ENCODE results near the gene SRMS. TPM values are rescaled to one million over a fixed set of nuclear protein-coding genes. Genes with fewer than 3 reads are reported as not detected.

Gene SRMS
- total and polyA plus RNA-seq, 2 donors (not counting 3 experiments of a cell fraction or from before 2014, with no cell fraction given), result not detected

- H3K4me1 ChIP-seq (ENCODE audit: control insufficient read depth, extremely low read depth, insufficient read depth, low read length), result no peaks in the 10 kb centered on the region
- FAIRE-seq (no peak), DNase-seq (ENCODE audit: low read depth, low spot score) (no peak)
- intact Hi-C loops (cut with micrococcal nuclease), result no loop called here
- H3K4me3 ChIP-seq (replicated peaks in 1 of 3; ENCODE audit: insufficient read depth in 1 of 3, low read depth in 1 of 3, low read length in 3 of 3), result no peak overlapping the region
- POLR2A ChIA-PET, result no interaction called here
- no TSS peak for BruUV-seq (replicated peaks)
- H2AFZ ChIP-seq (ENCODE audit: low read depth, low read length), result no peak overlapping the region
- TF ChIP-seq, protein P1, sequence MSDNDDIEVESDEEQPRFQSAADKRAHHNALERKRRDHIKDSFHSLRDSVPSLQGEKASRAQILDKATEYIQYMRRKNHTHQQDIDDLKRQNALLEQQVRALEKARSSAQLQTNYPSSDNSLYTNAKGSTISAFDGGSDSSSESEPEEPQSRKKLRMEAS (IDR thresholded peaks at IDR 0.05; ENCODE audit: insufficient read depth, insufficient read length), result no peak
- TF ChIP-seq, protein P2, sequence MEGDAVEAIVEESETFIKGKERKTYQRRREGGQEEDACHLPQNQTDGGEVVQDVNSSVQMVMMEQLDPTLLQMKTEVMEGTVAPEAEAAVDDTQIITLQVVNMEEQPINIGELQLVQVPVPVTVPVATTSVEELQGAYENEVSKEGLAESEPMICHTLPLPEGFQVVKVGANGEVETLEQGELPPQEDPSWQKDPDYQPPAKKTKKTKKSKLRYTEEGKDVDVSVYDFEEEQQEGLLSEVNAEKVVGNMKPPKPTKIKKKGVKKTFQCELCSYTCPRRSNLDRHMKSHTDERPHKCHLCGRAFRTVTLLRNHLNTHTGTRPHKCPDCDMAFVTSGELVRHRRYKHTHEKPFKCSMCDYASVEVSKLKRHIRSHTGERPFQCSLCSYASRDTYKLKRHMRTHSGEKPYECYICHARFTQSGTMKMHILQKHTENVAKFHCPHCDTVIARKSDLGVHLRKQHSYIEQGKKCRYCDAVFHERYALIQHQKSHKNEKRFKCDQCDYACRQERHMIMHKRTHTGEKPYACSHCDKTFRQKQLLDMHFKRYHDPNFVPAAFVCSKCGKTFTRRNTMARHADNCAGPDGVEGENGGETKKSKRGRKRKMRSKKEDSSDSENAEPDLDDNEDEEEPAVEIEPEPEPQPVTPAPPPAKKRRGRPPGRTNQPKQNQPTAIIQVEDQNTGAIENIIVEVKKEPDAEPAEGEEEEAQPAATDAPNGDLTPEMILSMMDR (IDR thresholded peaks at IDR 0.05; ENCODE audit: extremely low read depth in 1 of 2, insufficient read depth in 1 of 2, low read depth in 1 of 2, low read length in 2 of 2), result no peak
- TF ChIP-seq POLR2A (IDR thresholded peaks at IDR 0.05; ENCODE audit: low read depth, low read length) (no peak), FOS (IDR thresholded peaks at IDR 0.05; ENCODE audit: borderline replicate concordance, insufficient read depth, low read length) (no peak), MYC (IDR thresholded peaks at IDR 0.05; ENCODE audit: low read depth, low read length) (no peak), EZH2 (IDR thresholded peaks at IDR 0.05; ENCODE audit: borderline replicate concordance, low read depth, low read length, severe bottlenecking) (no peak), JUN (IDR thresholded peaks at IDR 0.05; ENCODE audit: borderline replicate concordance, insufficient read depth, insufficient read length, low read depth) (no peak), POLR2AphosphoS5 (IDR thresholded peaks at IDR 0.05; ENCODE audit: insufficient read depth, low read depth, low read length) (no peak)
- H3K9me3 ChIP-seq (replicated peaks; ENCODE audit: control insufficient read depth, insufficient read depth, low read length), result no peaks in the 10 kb centered on the region
- no peak overlapping the region for H3K4me2 ChIP-seq (ENCODE audit: insufficient read depth, low read length)
- no peaks in the 10 kb centered on the region for H3K9me1 ChIP-seq (replicated peaks; ENCODE audit: control insufficient read depth, extremely low read depth, insufficient read depth, low read length)
- peaks cover 0 to 30% of the 10 kb centered on the region in 2 experiments for H3K36me3 ChIP-seq (ENCODE audit: control insufficient read depth in 2 of 2, extremely low read depth in 1 of 2, insufficient read depth in 2 of 2, low read length in 2 of 2)
- no peaks in the 10 kb centered on the region for H4K20me1 ChIP-seq (replicated peaks; ENCODE audit: control insufficient read depth, extremely low read depth, insufficient read depth, low read length)
- no peak overlapping the region for H3K9ac ChIP-seq (replicated peaks; ENCODE audit: extremely low read depth, insufficient read depth, low read length)
- CTCF ChIA-PET, result no interaction called here
- H3K79me2 ChIP-seq (ENCODE audit: control insufficient read depth, insufficient read depth, low read length), result no peaks in the 10 kb centered on the region
- H3K27me3 ChIP-seq (ENCODE audit: control insufficient read depth in 2 of 2, insufficient read depth in 2 of 2, low read length in 2 of 2), result no peaks in the 10 kb centered on the region
- no peak overlapping the region for H3K27ac ChIP-seq (ENCODE audit: insufficient read depth, low read depth, low read length)
- dilution Hi-C loops (cut with MboI; ENCODE audit: extremely low pct_ligation_motif_present, low sequenced_read_pairs), result no loop called here
Observed at GRCh38 chr20:63587256-63587655, 39.7 kb upstream of the SRMS start.

Data from endothelial cell of umbilical vein (primary cell).